Measurements from ENCODE around the gene LY6G5C.

DNA sequence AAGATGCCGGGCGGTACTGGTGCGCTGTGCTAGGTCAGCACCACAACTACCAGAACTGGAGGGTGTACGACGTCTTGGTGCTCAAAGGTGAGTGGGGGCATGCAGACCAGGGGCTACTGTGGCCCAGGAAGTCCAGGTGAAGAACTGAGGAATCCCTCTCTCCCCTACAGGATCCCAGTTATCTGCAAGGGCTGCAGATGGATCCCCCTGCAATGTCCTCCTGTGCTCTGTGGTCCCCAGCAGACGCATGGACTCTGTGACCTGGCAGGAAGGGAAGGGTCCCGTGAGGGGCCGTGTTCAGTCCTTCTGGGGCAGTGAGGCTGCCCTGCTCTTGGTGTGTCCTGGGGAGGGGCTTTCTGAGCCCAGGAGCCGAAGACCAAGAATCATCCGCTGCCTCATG is 26.8 kb upstream of the LY6G5C start:
- TF ChIP-seq, protein P1, sequence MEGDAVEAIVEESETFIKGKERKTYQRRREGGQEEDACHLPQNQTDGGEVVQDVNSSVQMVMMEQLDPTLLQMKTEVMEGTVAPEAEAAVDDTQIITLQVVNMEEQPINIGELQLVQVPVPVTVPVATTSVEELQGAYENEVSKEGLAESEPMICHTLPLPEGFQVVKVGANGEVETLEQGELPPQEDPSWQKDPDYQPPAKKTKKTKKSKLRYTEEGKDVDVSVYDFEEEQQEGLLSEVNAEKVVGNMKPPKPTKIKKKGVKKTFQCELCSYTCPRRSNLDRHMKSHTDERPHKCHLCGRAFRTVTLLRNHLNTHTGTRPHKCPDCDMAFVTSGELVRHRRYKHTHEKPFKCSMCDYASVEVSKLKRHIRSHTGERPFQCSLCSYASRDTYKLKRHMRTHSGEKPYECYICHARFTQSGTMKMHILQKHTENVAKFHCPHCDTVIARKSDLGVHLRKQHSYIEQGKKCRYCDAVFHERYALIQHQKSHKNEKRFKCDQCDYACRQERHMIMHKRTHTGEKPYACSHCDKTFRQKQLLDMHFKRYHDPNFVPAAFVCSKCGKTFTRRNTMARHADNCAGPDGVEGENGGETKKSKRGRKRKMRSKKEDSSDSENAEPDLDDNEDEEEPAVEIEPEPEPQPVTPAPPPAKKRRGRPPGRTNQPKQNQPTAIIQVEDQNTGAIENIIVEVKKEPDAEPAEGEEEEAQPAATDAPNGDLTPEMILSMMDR (IDR thresholded peaks at IDR 0.05): no peak
- no peak for TF ChIP-seq POLR2A (IDR thresholded peaks at IDR 0.05)

All from adrenal gland (tissue), 5 donors.